Neural progenitor cell (in vitro differentiated cells): ENCODE data around the gene EIF4E. TPM values are rescaled to one million over a fixed set of nuclear protein-coding genes. Genes with fewer than 3 reads are reported as not detected.

ENCODE experiments used
- DNase-seq: peaks from one replicate; pipeline ENCODE4 v3.0.0-alpha.2; 2016; ENCODE audit warnings: low spot score
- H2AFZ ChIP-seq: fragments of 200-600 bp; sonication (generic); replicated peaks from 2 replicates; pipeline ENCODE4 v1.6.1; 2016; ENCODE audit warnings: antibody characterized with exemption
- H3F3A ChIP-seq: fragments of 200-600 bp; sonication (generic); 2 replicates; pipeline ENCODE4 v1.6.1; 2016; ENCODE audit warnings: antibody characterized with exemption, low read depth
- H3K27ac ChIP-seq: fragments of 200-600 bp; sonication (generic); 2 replicates; pipeline ENCODE4 v1.5.1; 2016; ENCODE audit warnings: mild to moderate bottlenecking
- H3K27me3 ChIP-seq: fragments of 200-600 bp; sonication (generic); 2 replicates; pipeline ENCODE4 v1.6.1; 2016; ENCODE audit warnings: mild to moderate bottlenecking, moderate library complexity
- H3K36me3 ChIP-seq: fragments of 200-600 bp; sonication (generic); 2 replicates; pipeline ENCODE4 v1.5.1; 2016
- H3K4me1 ChIP-seq: fragments of 200-600 bp; sonication (generic); 2 replicates; pipeline ENCODE4 v1.6.1; 2016; ENCODE audit warnings: mixed run types
- H3K4me2 ChIP-seq: fragments of 200-600 bp; sonication (generic); 2 replicates; pipeline ENCODE4 v1.6.1; 2016
- H3K4me3 ChIP-seq: fragments of 200-600 bp; sonication (generic); 2 replicates; pipeline ENCODE4 v1.5.1; 2016
- H3K79me2 ChIP-seq: fragments of 200-600 bp; sonication (generic); 2 replicates; pipeline ENCODE4 v1.6.1; 2016; ENCODE audit warnings: low read depth
- H3K9ac ChIP-seq: fragments of 200-600 bp; sonication (generic); 2 replicates; pipeline ENCODE4 v1.6.1; 2016
- H3K9me3 ChIP-seq: fragments of 200-600 bp; sonication (generic); 2 replicates; pipeline ENCODE4 v1.5.1; 2016; ENCODE audit warnings: low read depth
- H4K20me1 ChIP-seq: fragments of 200-600 bp; sonication (generic); 2 replicates; pipeline ENCODE4 v1.6.1; 2016; ENCODE audit warnings: low read depth
- H3K27ac Mint-ChIP-seq: 3 replicates; pipeline ENCODE4 v1.8.0; 2021; ENCODE audit warnings: mixed read lengths
- H3K27me3 Mint-ChIP-seq: 2 replicates; pipeline ENCODE4 v1.8.0; 2022; ENCODE audit warnings: low read depth, mild to moderate bottlenecking, inconsistent platforms, moderate library complexity, mixed read lengths; ENCODE audit not compliant: insufficient read depth
- H3K36me3 Mint-ChIP-seq: 3 replicates; pipeline ENCODE4 v1.8.0; 2021; ENCODE audit warnings: mixed read lengths
- H3K4me1 Mint-ChIP-seq: 3 replicates; pipeline ENCODE4 v1.8.0; 2021; ENCODE audit warnings: mixed read lengths
- H3K4me3 Mint-ChIP-seq: 3 replicates; pipeline ENCODE4 v1.8.0; 2021; ENCODE audit warnings: mild to moderate bottlenecking, moderate library complexity, mixed read lengths
- H3K9me3 Mint-ChIP-seq: 3 replicates; pipeline ENCODE4 v1.8.0; 2020; ENCODE audit warnings: mixed read lengths
- EZH2 ChIP-seq: fragments of 200-600 bp; sonication (generic); IDR thresholded peaks from 2 replicates; pipeline ENCODE4 v1.6.1; 2017; ENCODE audit warnings: antibody characterized with exemption, mild to moderate bottlenecking, moderate library complexity
- EZH2phosphoT487 ChIP-seq: fragments of 200-600 bp; sonication (generic); IDR thresholded peaks from 2 replicates; pipeline ENCODE4 v1.6.1; 2017; ENCODE audit warnings: antibody characterized with exemption
- total RNA-seq: library from RNA; depleted of rRNA; stranded (reverse); fragments of >200 nt; gene quantifications from 2 replicates; pipeline ENCODE4 v1.2.3, GENCODE V29; 2015; ENCODE audit warnings: low replicate concordance
- TF ChIP-seq, protein P1 (sequence below): fragments of 200-600 bp; sonication (generic); IDR thresholded peaks from 2 replicates; pipeline ENCODE4 v1.5.1; 2017; ENCODE audit warnings: antibody characterized with exemption, mild to moderate bottlenecking

EIF4E gene
- total RNA-seq, 1 donor from 2014 or later = 340 TPM

DNA sequence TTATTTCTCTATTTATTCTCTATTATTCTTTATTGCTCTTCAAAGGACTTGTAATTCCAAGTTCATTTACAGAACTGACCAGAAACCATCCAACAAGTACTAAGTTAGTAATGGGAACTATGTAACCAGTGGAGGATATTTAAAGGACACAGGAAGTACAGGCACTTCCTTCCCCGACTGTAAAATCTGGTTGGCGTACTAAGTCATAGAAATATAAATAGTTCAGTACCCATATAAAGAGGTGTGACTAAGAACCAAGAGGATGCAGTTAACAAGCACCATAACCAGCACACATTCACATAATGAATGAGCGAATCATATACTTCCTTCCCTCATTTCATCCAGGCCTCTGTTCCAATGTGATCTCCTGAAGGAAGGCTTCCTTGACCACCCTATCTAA lies 3.6 kb upstream of the EIF4E start:
- Mint-ChIP-seq H3K27ac (no peak overlapping the region), H3K36me3 (peaks cover 6% of the 10 kb centered on the region), H3K4me1 (peaks cover 5% of the 10 kb centered on the region), H3K27me3 (peaks cover 2% of the 10 kb centered on the region), H3K9me3 (peaks cover 22% of the 10 kb centered on the region), H3K4me3 (no peak overlapping the region)
- no peak for DNase-seq
- Histone ChIP-seq H3K27ac (no peak overlapping the region), H3K27me3 (no peaks in the 10 kb centered on the region), H3K4me3 (no peak overlapping the region), H3K9me3 (peaks cover 7% of the 10 kb centered on the region), H3K36me3 (no peaks in the 10 kb centered on the region), H2AFZ (no peak overlapping the region), H3K4me1 (peaks cover 3% of the 10 kb centered on the region), H3K79me2 (peaks cover 14% of the 10 kb centered on the region), H3K4me2 (no peak overlapping the region), H3K9ac (no peak overlapping the region), H3F3A (peaks cover 12% of the 10 kb centered on the region), H4K20me1 (peaks cover 4% of the 10 kb centered on the region)
- TF ChIP-seq EZH2phosphoT487 (no peak), EZH2 (no peak)
- TF ChIP-seq, protein P1, sequence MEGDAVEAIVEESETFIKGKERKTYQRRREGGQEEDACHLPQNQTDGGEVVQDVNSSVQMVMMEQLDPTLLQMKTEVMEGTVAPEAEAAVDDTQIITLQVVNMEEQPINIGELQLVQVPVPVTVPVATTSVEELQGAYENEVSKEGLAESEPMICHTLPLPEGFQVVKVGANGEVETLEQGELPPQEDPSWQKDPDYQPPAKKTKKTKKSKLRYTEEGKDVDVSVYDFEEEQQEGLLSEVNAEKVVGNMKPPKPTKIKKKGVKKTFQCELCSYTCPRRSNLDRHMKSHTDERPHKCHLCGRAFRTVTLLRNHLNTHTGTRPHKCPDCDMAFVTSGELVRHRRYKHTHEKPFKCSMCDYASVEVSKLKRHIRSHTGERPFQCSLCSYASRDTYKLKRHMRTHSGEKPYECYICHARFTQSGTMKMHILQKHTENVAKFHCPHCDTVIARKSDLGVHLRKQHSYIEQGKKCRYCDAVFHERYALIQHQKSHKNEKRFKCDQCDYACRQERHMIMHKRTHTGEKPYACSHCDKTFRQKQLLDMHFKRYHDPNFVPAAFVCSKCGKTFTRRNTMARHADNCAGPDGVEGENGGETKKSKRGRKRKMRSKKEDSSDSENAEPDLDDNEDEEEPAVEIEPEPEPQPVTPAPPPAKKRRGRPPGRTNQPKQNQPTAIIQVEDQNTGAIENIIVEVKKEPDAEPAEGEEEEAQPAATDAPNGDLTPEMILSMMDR = no peak

DNA sequence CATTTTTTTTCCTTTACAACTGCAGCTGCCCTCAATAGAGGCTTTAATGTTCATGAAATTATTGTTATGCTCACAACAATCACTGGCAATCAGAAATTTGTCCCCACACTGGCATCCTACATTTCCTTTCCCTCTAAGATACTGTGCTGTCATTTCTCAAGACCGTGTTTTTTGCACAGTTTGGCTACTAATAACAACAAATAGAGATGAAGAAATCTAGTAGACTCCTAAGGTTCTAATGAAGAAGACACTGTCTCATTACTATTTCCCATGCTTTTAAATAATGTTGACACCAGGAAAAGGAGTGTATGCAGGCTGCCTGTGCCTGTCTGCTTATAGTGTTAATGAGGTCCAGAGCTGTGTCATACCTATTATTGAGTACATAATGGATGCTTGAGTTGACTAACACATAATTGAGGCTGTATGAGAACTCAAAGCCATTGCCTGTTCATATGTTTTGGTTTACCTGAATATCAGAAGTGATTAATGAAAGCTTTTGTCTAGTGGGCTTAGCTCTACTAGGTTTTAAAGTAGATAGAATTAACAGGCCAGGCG lies 1.5 kb upstream of the EIF4E start:
- peaks cover 35% of the 10 kb centered on the region for H3K79me2 ChIP-seq

DNA sequence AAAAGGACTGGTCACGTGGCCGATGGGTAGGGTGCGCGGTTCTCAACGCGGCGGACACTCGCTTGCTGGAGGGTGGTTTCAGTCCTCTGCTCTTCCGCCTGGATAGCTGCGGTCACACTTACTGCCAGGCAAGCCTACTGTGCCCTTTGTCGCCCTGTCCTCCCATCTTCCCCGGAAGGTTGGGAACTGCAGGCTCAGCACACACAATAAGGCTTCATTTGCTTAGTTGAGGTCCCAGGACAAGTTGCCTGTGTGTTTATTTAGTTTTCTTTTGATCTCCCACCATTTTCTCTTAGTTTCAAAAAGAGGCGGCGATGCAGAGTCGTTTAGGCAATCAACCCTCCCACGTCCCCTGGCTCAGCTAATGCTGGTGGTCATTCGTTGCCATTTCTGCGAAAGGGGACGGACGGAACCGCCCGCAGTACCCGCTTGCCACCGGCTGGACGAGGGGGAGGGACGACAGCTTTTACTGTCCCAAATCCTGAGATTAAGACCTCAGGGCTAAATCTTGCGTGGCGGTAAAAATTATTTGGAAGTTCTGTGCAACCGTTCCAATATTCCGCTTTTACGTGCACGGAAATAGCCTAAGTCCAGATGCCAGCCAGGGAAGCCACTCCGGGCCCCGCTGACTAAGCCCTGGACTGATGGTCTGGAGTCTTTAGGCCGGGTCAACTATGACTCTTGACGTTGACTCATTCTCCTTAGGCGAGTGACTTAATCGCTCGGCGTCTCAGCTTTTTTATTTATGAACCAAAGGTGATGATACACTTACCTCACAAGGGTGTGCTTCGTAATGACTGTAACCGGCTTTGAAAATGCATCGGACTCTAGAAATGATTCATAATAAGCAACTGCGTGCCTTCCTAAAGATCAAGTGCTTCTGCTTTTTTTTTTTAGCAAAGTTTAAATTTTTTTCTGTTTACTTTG lies 671 bp upstream of the EIF4E start:
- Mint-ChIP-seq H3K27ac (peak overlapping the region; percentile 97), H3K4me3 (peak overlapping the region; percentile 98), H3K9me3 (peaks cover 35% of the 10 kb centered on the region), H3K4me1 (peaks cover 5% of the 10 kb centered on the region), H3K27me3 (peaks cover 4% of the 10 kb centered on the region), H3K36me3 (peaks cover 23% of the 10 kb centered on the region)
- peaks cover 7% of the 10 kb centered on the region for H3K9me3 ChIP-seq
- no peaks in the 10 kb centered on the region for H3K27me3 ChIP-seq
- H3K4me1 ChIP-seq = peaks cover 8% of the 10 kb centered on the region
- DNase-seq = no peak
- H3K36me3 ChIP-seq = peaks cover 7% of the 10 kb centered on the region
- H3F3A ChIP-seq = peaks cover 12% of the 10 kb centered on the region
- H4K20me1 ChIP-seq = peaks cover 23% of the 10 kb centered on the region
- H3K79me2 ChIP-seq = peaks cover 43% of the 10 kb centered on the region
- H3K4me2 ChIP-seq = peak overlapping the region; percentile 66
- no peak for TF ChIP-seq EZH2phosphoT487
- TF ChIP-seq, protein P1 = no peak
- TF ChIP-seq EZH2 = no peak
- no peak overlapping the region for H3K9ac ChIP-seq
- H2AFZ ChIP-seq = peak overlapping the region; percentile 64
- peak overlapping the region; percentile 98 for H3K4me3 ChIP-seq
- peak overlapping the region; percentile 26 for H3K27ac ChIP-seq

More for the DNA sequence above, 1.5 kb upstream of the EIF4E start:
- Histone ChIP-seq H3K9me3 (peaks cover 7% of the 10 kb centered on the region), H3K4me3 (no peak overlapping the region), H3K27me3 (no peaks in the 10 kb centered on the region), H3F3A (peaks cover 12% of the 10 kb centered on the region), H4K20me1 (peaks cover 23% of the 10 kb centered on the region), H3K4me1 (peaks cover 8% of the 10 kb centered on the region), H3K4me2 (no peak overlapping the region), H3K36me3 (peaks cover 3% of the 10 kb centered on the region), H2AFZ (no peak overlapping the region), H3K9ac (no peak overlapping the region), H3K27ac (no peak overlapping the region)
- Mint-ChIP-seq H3K4me3 (peak overlapping the region; percentile 98), H3K27me3 (peaks cover 4% of the 10 kb centered on the region), H3K27ac (no peak overlapping the region), H3K4me1 (peaks cover 5% of the 10 kb centered on the region), H3K9me3 (peaks cover 33% of the 10 kb centered on the region), H3K36me3 (peaks cover 19% of the 10 kb centered on the region)
- TF ChIP-seq EZH2 = no peak
- TF ChIP-seq, protein P1 = no peak
- TF ChIP-seq EZH2phosphoT487 = no peak
- no peak for DNase-seq
